ENCODE data around the gene DGLUCY.

DGLUCY gene

DNA sequence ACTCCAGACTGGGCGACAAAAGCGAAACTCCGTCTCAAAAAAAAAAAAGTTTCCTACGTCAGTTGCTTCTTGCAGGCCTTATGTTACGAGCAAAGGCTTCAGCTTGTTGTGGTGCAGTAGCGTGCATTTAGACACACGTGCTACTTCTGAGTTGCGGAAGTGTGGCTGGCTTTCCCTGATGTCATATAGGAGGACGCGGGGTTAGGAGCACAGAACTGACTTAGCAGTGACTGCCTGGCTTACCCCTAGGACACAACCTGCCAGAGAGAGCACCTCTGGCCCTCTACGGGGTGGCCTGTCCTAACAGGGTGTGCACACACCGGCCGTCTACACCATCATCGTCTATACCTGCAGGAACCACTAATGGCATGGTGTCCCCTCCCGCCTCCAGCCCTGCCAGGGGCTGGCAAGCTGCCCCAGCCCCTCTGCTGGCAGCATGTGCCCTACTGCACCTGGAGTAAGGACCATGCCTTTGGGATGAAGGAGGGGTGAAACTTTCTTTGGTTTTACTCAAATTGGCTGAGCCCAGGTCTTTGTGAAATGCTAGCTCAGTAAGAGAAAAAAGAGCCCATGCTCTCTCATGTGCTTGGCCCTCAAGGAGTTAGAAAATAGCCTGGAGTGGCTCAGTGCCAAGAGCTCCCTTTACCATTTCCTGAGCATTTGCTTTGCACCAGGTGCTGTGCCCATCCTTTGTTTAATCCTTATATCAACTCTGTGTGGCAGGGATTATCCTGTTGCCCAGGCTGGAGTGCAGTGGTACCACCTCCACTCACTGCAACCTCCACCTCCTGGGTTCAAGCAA, 132.4 kb downstream of the DGLUCY start:
- no peak overlapping the region for H3K4me3 ChIP-seq
- TF ChIP-seq, protein P1, sequence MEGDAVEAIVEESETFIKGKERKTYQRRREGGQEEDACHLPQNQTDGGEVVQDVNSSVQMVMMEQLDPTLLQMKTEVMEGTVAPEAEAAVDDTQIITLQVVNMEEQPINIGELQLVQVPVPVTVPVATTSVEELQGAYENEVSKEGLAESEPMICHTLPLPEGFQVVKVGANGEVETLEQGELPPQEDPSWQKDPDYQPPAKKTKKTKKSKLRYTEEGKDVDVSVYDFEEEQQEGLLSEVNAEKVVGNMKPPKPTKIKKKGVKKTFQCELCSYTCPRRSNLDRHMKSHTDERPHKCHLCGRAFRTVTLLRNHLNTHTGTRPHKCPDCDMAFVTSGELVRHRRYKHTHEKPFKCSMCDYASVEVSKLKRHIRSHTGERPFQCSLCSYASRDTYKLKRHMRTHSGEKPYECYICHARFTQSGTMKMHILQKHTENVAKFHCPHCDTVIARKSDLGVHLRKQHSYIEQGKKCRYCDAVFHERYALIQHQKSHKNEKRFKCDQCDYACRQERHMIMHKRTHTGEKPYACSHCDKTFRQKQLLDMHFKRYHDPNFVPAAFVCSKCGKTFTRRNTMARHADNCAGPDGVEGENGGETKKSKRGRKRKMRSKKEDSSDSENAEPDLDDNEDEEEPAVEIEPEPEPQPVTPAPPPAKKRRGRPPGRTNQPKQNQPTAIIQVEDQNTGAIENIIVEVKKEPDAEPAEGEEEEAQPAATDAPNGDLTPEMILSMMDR (IDR thresholded peaks at IDR 0.05), result no peak
- H3K27ac ChIP-seq, result no peak overlapping the region
- DNase-seq (ENCODE audit: low spot score), result no peak

DNA sequence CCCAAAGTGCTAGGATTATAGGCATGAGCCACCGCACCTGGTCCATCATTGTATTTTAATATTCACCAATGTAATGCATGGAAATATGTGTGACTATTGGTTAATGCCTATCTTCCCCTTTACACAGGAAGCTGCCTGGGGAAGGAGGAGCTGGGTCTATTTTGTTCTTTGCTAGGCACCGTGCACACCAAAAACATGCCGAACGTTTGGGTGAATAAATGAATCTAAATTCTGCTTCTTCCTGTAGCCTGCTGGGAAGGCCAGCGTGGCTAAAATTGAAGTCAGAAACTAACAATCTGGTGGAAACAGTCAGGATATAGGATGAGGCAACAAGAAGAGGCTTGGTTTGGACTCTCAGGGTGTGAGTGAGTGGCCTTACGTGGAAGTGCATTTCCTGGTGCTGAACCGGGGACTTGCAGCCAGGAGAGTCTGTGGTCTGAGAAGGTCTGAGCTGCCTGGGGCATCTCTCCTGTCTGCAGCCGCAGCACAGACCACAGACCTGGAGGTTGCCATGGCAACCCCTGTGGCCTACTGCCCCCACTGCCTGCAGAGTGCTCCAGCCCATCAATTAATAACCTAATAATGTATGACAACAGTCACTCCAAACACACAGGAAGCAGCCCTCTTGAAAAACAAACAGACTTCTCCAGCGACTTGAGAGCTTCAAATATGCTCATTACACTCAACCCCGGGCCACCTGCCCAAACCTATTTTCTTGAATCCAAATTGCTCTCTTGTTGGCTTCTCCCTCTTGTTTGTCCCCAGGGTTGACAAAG, 136.2 kb downstream of the DGLUCY start:
- no peak overlapping the region for H3K4me3 ChIP-seq
- peak overlapping the region in 1 of 2 donors; percentile 0 for H3K27ac ChIP-seq
- no peak for DNase-seq (ENCODE audit: low spot score)
- TF ChIP-seq, protein P1 (IDR thresholded peaks at IDR 0.05), result no peak

DNA sequence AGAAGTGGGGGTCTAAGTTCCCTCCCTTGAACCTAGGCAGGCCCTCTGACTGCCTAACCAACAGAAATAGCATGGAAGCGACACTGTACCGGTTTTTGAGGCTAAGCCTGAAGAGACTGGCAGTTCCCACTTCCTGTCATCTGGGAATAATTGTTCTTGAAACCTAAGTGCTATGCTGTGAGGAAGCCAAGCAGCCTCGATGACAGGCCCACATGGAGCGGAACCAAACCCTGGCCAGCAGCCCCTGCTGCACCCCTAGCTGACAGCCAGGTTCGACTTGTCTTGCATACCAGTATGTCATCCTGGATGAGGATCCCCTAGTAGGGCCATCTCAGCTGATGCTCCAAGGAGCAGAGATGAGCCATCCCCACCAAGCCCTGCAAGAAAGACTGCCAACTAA, 137.0 kb downstream of the DGLUCY start:
- Histone ChIP-seq H3K4me3 (no peak overlapping the region), H3K27ac (no peak overlapping the region)
- no peak for DNase-seq (ENCODE audit: low spot score)
- TF ChIP-seq, protein P1 (IDR thresholded peaks at IDR 0.05), result no peak

DNA sequence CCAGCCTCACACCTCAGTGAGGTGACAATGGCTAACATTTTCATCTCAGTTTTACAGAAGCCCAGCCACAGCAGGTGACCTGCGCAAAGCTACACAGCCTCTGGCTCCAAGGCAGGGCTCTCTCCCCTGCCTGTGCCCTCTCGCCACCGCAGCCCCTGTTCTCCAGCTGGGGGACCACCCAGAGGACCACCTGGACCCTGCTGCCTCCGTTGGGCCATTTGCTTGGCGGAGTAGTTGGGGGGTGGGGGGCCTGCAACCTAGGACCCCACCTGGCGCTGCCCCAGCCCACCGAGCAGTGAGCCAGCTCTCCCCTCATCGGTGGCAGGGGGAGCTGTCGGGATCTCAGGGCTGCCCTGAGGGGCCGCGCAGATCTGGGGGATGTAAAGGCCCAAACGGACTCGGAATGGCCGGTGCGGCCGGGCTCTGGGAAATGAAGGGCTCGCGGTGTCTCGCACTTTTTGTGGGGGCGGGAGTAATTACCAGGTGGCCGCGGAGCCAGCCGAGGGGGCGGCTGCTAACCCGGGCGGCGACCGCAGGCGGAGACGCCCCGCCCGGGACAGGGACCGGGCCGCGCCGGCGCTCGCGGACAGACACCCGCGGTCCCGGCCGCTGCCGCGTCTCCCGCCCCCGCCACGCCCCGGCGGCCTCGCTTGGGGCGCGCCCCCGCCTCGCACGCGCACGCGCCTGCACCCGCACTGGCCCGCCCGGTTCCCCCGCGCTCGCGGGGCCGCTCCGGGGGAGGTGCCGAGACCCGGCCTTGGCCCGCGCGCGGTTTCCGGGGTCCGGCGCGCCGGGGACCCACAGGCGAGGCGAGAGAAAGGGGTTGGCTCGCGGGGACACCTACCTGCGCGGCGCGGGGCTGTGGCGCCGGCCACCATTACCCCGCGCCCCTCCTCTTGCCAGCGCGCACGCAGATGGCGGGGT, 139.3 kb downstream of the DGLUCY start:
- peak overlapping the region; percentile 73 for H3K4me3 ChIP-seq
- DNase-seq (ENCODE audit: low spot score), result no peak
- TF ChIP-seq, protein P1 (IDR thresholded peaks at IDR 0.05), result no peak
- H3K27ac ChIP-seq, result peak overlapping the region; percentile 39 to 43

DNA sequence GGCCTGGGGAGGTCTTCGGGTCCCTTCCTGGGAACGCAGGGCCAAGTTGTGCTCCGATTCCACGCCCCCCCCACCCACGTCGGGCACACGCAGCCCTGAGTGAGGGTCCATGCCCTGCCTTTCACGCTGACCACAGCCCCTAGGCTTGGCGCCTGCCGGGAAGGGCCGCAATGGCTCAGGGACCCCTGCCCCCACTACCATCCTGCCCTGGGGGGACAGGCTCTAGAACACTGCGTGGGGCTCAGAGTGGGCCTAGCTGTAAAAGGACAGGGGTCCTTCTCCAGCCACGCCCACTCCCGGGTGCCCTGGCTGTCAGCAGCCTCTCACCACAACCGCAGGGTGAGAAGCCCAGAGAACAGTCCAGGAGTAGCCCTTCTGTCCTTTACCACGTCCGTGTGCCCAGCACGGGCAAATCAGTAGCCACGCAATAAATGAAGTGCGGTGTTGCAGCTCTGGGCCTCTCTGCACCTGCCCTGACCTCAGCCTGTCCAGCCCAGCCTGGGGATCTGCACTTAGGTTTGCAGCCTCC, 140.0 kb downstream of the DGLUCY start:
- TF ChIP-seq, protein P1 (IDR thresholded peaks at IDR 0.05), result no peak
- H3K27ac ChIP-seq, result peak overlapping the region; percentile 39 to 43
- H3K4me3 ChIP-seq, result peak overlapping the region; percentile 73
- no peak for DNase-seq (ENCODE audit: low spot score)

DNA sequence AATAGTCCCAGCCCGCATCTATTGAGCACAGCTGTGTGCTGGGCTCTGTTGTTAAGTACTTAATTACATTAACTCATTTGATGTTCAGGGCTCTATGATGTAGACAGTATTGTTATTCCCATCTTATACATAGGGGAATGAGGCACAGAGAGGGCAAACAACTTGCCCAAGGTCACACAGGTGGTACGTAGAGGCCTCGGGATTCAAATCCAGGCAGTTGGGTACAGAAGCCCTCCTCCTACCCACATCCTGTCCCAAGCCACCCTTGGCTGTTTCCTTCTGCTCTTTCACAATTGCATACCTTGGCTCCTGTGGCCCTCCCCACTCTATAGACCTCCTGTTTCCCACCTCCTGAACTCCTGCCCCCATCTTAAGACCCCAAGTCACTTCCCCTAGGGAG, 140.6 kb downstream of the DGLUCY start:
- H3K4me3 ChIP-seq, result no peak overlapping the region
- H3K27ac ChIP-seq, result no peak overlapping the region
- TF ChIP-seq, protein P1 (IDR thresholded peaks at IDR 0.05), result no peak
- no peak for DNase-seq (ENCODE audit: low spot score)

Measured in coronary artery (tissue), 2 donors.